ENCODE results near the gene NLRC5.

Gene NLRC5

GRCh38 chr16:57115168-57115513, 125.8 kb downstream of the NLRC5 start:
- no peak overlapping the region for H3K4me2 ChIP-seq (ENCODE audit: low read length)
- no peaks in the 10 kb centered on the region for H3K79me2 ChIP-seq
- no peak overlapping the region for H3K4me3 ChIP-seq (ENCODE audit: low read depth, low read length)
- H2AFZ ChIP-seq, result no peak overlapping the region
- no peaks in the 10 kb centered on the region for H3K9me3 ChIP-seq (ENCODE audit: control insufficient read depth, low read length)
- H3K9ac ChIP-seq, result no peak overlapping the region
- H3K36me3 ChIP-seq (ENCODE audit: control insufficient read depth, insufficient read depth, low read length), result no peaks in the 10 kb centered on the region
- no peak overlapping the region for H3K27ac ChIP-seq
- TF ChIP-seq CTCF (IDR thresholded peaks at IDR 0.05), result no peak
- H3K27me3 ChIP-seq (ENCODE audit: control insufficient read depth, insufficient read depth, low read length), result no peaks in the 10 kb centered on the region
- H3K4me1 ChIP-seq, result no peaks in the 10 kb centered on the region

GRCh38 chr16:57115514-57116182, 126.3 kb downstream of the NLRC5 start:
- H3K27ac ChIP-seq, result no peak overlapping the region
- no peaks in the 10 kb centered on the region for H3K4me1 ChIP-seq
- no peak for TF ChIP-seq CTCF (IDR thresholded peaks at IDR 0.05)
- no peaks in the 10 kb centered on the region for H3K79me2 ChIP-seq
- H3K36me3 ChIP-seq (ENCODE audit: control insufficient read depth, insufficient read depth, low read length), result no peaks in the 10 kb centered on the region
- H3K27me3 ChIP-seq (ENCODE audit: control insufficient read depth, insufficient read depth, low read length), result no peaks in the 10 kb centered on the region
- no peak overlapping the region for H2AFZ ChIP-seq
- H3K9me3 ChIP-seq (ENCODE audit: control insufficient read depth, low read length), result no peaks in the 10 kb centered on the region
- no peak overlapping the region for H3K9ac ChIP-seq
- no peak overlapping the region for H3K4me2 ChIP-seq (ENCODE audit: low read length)
- no peak overlapping the region for H3K4me3 ChIP-seq (ENCODE audit: low read depth, low read length)

- no peaks in the 10 kb centered on the region for H3K4me1 ChIP-seq
- H3K27me3 ChIP-seq (ENCODE audit: control insufficient read depth, insufficient read depth, low read length), result no peaks in the 10 kb centered on the region
- TF ChIP-seq CTCF (IDR thresholded peaks at IDR 0.05), result no peak
- no peak overlapping the region for H2AFZ ChIP-seq
- H3K36me3 ChIP-seq (ENCODE audit: control insufficient read depth, insufficient read depth, low read length), result no peaks in the 10 kb centered on the region
- H3K9me3 ChIP-seq (ENCODE audit: control insufficient read depth, low read length), result no peaks in the 10 kb centered on the region
- no peak overlapping the region for H3K4me3 ChIP-seq (ENCODE audit: low read depth, low read length)
- no peak overlapping the region for H3K4me2 ChIP-seq (ENCODE audit: low read length)
- no peaks in the 10 kb centered on the region for H3K79me2 ChIP-seq
- no peak overlapping the region for H3K9ac ChIP-seq
- no peak overlapping the region for H3K27ac ChIP-seq
Measured at GRCh38 chr16:57118461-57119084, 129.2 kb downstream of the NLRC5 start.

- Histone ChIP-seq H3K27me3 (ENCODE audit: control insufficient read depth, insufficient read depth, low read length) (no peaks in the 10 kb centered on the region), H3K36me3 (ENCODE audit: control insufficient read depth, insufficient read depth, low read length) (no peaks in the 10 kb centered on the region), H3K27ac (no peak overlapping the region), H3K4me3 (ENCODE audit: low read depth, low read length) (no peak overlapping the region), H3K79me2 (no peaks in the 10 kb centered on the region), H3K4me2 (ENCODE audit: low read length) (no peak overlapping the region), H3K9me3 (ENCODE audit: control insufficient read depth, low read length) (no peaks in the 10 kb centered on the region), H2AFZ (no peak overlapping the region), H3K4me1 (no peaks in the 10 kb centered on the region), H3K9ac (no peak overlapping the region)
- TF ChIP-seq CTCF (IDR thresholded peaks at IDR 0.05), result no peak
Measured at GRCh38 chr16:57123216-57123973, 134.0 kb downstream of the NLRC5 start.
